CD4-positive, alpha-beta T cell treated with Interleukin-6 for 4 hours (primary cell): ENCODE measurements around the gene MAD1L1.
A peak's percentile ranks its signal among the peaks of the same experiment; 100 is the strongest.
"Not testable (repeated sequence)": the region's sequence is repeated elsewhere in the genome, so short reads cannot be mapped to it uniquely, and the experiment has no call there.

Experiments used
- DNase-seq: peaks from one replicate; pipeline ENCODE4 v3.0.0-alpha.2; 2020; ENCODE audit warnings: mixed read lengths

MAD1L1 gene

DNA sequence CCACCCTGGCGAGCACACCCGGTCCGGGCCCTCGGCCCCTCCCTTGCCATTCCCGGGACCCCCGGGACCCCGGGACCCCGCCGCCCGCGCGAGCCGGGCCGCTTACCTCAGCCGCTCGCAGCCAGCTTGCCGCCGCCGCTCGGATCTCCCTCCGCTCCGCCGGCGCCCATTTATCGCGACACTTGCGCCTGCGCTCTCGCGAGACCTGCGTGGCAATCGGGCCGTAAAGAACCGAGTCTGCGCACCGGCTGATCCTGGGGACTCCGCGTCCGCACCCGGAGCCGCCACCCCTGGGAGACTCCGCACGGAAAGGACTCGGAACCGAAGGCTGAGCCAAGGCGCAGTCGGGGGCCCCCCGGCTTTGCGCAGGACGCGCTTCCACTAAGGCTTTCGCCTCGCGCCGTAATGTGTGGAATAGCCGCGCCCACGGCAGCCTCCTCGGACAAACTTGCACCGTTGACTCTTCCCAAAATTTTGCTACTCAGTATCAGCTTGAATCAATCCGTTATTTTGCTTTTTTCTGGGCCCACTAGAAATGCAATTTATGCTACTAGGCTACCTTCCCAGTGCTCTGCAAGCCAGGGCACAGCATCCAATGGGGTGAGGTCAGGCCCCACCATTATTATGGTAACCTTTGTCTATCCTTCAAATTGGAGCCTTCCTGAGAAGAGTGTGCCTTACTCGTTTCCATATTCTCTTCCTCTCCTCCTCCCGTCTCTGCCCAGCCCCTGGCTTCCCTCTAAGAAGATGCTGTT is at the start of gene MAD1L1:
TSS of gene MAD1L1 (minus strand) at position 180 of the 755 bp plus-strand sequence. CDS start 2,812 bp downstream, outside the sequence.
- DNase-seq, result peak; percentile 88

DNA sequence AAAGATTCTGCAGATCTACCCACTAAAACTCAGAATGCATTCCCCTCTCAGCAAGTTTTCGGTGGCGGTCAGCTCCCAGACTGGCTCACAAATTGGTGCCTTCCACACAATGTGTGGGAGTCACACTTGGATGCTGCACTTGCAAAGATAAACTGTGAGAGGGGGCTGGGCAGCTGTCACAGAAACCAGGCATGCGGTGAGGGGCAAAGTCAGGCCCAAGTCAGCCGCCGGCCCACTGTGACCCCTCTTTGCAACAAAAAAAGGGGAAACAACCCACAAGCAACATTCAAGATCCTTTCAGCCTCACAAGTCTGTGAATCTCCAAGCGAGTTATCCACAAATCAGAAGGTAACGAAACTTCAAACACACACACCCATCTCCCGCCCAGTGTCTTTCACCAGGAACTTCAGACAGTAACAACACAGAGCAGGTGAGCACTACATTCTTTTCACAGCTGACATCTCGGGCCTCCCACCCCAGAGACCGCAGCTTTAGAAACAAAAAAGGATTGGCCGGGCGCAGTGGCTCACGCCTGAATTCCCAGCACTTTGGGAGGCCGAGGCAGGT is 49.5 kb upstream of the MAD1L1 start:
- no peak for DNase-seq

- DNase-seq, result no peak
These were observed 48.8 kb upstream of the MAD1L1 start for GRCh38 chr7:2281541-2281940.

GRCh38 chr7:2280424-2280823 is 47.7 kb upstream of the MAD1L1 start:
- DNase-seq, result no peak

DNA sequence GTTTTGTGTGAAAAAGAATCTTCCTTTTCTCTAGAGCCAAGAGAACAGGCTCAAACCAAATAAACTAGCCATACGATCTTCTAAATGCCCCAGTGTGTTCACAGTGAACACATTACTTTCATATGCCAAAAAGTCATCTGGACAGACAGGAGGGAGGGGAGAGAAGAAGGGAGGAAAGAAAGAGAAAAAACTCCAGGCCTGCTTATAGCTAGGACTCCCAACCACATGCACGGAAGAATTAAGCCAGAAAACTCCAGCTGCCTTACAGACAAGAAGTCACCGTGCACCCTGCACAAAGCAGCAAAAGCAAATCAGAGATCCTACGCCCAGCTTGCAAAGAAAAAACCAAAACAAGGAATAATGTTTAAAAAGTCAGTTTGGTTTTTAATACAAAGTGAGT is 47.2 kb upstream of the MAD1L1 start:
- no peak for DNase-seq

DNA sequence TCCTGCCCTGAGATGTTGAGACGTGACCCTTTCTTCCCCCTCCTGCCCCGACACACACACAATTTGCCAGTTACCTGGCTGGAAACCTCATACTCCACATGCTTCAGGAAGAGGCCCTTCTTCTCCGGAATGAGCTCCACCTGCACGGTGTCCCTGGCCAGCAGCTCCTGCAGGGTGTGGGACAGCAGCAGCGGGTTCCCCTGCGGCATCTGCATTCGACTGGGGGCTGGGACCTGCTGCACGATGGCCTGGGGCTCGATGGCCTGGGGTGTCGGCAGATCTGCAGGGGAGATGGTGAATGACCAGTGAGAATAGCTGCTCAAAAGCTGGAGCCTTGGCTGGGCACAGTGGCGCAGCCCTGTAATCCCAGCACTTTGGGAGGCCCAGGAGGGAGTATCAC is 45.3 kb upstream of the MAD1L1 start:
- no peak for DNase-seq

DNA sequence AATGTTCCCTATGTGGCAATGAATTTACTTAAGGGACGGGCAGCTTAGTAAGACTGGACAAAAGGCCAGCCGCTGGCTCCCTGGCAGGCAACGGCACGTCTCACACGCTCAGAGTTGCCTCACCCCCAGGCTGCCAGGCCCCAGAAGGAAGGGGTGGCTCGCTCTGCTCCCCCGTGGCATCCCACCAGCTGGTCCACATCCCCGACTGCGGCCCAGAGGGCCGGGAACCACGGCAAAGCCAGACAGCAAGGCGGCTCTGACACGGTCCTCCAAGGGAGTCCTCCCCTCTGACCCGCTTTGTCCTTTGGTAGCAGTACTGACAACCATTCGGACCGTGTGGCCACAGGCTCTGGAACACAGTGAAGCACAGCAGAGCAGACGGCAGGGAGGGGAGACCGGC is 43.4 kb upstream of the MAD1L1 start:
- no peak for DNase-seq

- no peak for DNase-seq
These were observed 42.4 kb upstream of the MAD1L1 start for GRCh38 chr7:2275101-2275500.

DNA sequence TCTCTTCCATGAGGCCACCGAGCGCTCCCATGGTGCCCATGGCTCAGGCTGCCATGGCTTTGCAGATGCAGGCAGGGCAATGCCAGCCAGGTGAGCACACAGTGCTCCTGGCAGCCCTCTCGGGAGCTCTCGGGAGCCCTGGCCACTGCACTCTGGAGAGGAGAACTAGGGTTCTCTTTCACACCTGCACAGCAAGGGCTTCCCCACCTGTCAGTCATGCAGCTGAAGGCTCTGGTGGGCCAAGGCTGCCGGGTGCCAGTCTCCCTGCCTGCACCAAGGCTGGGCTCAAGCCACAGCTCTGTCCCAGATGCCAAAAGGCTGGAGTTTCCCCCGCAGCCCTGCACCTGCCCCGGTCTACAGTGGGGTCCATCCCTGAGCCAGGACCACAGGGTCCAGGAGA is 41.9 kb upstream of the MAD1L1 start:
- no peak for DNase-seq

DNA sequence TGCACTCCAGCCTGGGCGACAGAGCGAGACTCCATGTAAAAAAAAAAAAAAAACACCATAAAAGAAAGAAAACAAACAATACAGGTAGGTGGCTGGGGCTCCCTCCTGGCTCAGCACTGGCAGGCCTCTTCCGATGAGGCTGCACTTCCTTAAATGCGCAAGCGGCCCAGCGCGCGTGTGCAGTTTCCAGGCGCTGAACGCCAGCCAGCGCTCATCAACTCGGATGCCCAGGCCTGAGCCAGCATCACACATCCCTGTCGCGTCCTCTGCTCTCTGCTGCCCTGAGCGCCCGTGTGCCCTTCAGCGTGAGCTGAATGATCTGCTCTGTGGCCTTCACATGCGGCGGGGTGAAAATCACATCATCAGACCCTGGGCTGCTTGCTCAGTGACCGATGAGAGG is 41.1 kb upstream of the MAD1L1 start:
- no peak for DNase-seq

DNA sequence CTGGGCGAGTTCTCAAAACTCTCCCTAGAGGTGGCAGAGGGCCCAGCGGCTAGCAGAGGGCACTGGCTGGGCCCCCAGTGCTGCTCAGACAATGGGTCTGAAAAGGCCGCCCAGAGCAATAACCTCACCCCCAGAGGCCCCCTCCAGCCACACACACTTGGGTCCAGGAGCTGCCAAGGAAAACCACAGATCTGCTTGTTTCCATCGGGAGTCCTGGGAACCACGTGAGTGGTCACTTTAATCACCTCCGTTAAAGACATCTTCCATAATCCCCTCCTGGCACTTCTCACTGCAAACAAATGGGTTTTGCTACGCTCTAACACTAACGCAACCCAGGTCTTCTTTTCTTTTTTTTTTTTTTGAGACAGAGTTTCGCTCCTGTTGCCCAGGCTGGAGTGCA is 39.3 kb upstream of the MAD1L1 start:
- no peak for DNase-seq

GRCh38 chr7:2271273-2272026 is 38.7 kb upstream of the MAD1L1 start:
- no peak for DNase-seq

GRCh38 chr7:2270495-2270894 is 37.8 kb upstream of the MAD1L1 start:
- no peak for DNase-seq

- no peak for DNase-seq
These were observed 37.3 kb upstream of the MAD1L1 start for GRCh38 chr7:2269991-2270460.

- DNase-seq, result not testable (repeated sequence)
These were observed 36.6 kb upstream of the MAD1L1 start for GRCh38 chr7:2269089-2269990.

DNA sequence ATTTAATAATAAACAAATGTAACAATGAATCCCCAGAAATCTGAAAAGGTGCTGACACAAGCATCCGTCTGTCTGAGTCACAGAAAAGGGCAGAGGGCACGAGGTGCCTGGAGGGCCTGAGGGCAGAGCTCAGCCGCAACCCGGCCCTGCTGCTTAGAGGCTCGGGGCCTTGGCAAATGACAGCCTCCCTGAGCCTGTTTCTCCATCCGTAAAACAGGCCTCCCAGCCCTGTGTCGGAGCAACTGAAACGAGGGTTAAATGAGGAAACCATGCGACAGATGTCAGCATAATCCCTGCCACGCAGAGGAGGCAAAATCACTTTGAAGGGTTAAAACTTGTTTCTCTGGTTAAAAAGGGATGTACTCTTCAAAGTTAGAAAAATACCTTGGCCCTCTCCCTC is 34.2 kb upstream of the MAD1L1 start:
- no peak for DNase-seq

DNA sequence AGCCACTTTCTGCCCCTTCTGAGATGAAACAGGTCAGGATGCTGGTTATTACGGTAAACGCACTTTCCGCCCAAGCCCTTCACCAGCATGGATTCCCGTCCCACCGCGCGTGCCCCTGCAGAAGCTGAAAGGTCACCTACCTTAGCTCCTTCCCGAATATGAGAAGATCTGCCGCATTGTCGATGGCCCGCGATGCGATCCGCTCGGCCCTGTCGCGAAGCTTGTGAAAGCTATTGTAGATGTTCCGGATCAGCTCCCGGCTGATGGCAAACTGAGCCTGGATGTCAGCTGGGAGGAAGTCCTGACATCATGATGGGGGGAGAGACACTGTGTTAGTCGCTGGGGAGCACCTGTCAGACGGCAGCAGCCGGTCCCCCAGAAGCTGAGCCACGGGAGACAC is 31.4 kb upstream of the MAD1L1 start:
- no peak for DNase-seq

GRCh38 chr7:2263176-2263575 is 30.4 kb upstream of the MAD1L1 start:
- no peak for DNase-seq

DNA sequence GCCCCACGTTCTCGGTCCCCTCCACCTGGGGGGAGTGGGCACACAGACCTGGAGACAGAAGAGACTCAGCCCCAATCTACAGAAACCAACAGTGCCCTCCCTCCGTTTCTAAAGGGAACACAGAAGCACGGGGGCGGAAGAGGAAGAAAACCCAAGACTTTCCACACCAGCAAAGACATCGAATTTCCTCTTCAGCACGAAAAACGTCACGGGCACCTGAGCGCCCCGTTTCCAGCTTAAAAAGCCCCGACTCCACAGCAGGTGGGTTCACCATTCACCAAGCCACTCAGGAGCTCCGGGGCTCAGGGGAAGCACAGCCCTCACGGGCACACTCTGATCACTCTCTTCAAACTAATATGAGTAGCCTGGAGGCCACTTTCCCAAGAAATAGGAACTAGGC is 28.9 kb upstream of the MAD1L1 start:
- DNase-seq, result peak; percentile 44

DNA sequence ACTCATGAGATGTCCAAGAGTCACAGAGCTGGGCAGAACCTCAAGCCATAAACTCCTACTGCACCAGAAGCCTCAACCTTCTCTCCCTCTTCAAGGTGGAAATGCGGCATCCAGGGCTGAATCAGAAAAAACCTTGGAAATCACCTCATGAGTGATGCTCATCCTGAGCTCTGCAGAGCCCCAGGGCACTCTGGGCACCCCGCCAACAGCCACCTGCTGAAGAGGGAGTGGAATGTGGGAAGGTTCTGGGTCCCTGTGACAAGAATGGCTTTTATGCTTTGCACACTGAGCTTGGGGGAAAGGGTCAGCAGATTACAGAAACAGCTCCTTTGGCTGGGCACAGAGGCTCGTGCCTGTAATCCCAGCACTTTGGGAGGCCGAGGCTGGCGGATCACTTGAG is 28.1 kb upstream of the MAD1L1 start:
- no peak for DNase-seq

GRCh38 chr7:2259480-2259879 is 26.7 kb upstream of the MAD1L1 start:
- DNase-seq, result no peak

- no peak for DNase-seq
These were observed 26.1 kb upstream of the MAD1L1 start for GRCh38 chr7:2258661-2259365.
